HG03135 (cell line): ENCODE results near the gene MCC.

ENCODE experiments used
- ATAC-seq: cut with Tn5 transposase; IDR thresholded peaks from one replicate; pipeline ENCODE4 v1.9.1; 2021; ENCODE audit warnings: mild to moderate bottlenecking, moderate library complexity; ENCODE audit not compliant: unreplicated experiment

The MCC gene

GRCh38 chr5:113276001-113276400, 212.3 kb downstream of the MCC start:
- no peak for ATAC-seq

DNA sequence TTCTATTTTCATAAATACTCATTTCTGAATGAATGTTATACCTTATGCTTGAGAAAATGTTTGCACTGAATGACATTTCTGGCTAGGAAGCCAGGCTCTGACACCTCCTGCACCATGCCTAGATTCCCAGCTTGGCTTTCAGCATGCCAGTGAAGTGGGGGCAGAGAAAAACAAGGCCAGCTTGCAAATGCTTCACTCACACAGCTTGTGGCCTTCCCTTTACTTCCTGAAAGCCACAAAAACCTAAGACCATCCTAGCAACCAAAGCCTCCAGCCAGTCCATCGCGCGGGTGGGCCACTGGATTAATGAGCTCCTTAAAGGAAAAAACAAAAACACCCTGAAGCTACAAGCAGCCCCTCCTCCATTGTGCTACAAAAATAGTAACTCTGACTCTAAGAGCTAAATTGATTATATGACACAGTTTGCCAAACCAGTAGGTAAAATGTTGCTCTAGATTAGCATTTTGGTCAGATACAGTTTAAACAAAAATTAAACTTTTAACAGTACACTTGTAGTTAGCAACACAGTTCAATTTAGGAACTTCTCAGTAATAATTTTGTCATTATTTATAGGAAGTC, 213.3 kb downstream of the MCC start:
- ATAC-seq = no peak

- peak; percentile 60 for ATAC-seq
Observed at GRCh38 chr5:113273948-113274347, 214.3 kb downstream of the MCC start.

DNA sequence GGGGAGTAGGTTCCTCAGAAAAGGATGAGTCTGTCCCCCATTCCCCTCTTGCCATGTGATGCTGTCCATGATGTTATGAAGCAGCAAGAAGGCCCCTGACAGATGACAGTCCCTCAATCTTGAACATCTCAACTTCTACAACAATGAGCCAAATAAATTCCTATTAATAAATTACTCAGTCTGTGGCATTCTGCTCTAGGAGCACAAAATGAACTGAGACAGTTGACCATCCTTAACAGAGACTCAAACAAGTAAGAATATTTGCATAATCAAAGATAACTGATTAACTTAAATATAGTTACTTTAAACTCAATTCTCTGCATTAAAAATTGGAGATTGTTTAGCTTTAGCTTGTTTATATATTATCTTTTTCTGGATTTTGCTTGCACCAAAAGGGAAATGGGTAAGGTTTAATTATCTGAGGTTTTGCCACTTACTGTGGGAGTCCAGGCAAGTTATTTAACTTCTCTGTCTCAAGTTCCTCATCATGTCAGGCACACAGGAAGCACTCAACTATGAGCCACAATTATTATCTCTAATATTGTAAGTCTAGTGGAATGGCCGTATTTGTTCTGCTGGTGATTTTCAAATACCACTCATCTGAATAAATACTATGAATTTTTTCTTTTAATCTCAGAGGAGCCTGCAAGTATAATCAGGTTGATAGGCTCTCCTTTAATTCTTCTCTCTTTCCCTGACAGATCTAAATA, 216.4 kb downstream of the MCC start:
- peak; percentile 67 for ATAC-seq

DNA sequence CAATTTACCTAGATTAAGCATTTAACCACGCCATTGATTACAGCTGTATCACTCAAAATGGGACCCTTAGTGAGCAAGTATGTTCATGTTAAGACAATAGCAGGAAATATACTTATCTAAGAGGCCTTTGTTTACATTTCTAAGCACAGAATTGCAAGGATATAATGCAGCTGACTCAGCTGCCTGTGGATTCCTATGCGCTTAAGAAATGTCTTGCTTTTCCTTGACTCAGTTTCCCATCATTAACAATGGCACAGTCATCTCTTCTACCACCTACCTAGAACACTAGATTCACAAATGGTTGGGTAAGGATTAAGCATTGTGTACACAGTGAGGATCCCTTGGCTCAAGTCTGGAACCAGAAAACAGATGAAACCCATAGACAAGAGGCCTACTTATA, 217.2 kb downstream of the MCC start:
- ATAC-seq = no peak

- ATAC-seq = no peak
Observed at GRCh38 chr5:113270086-113270485, 218.2 kb downstream of the MCC start.

GRCh38 chr5:113269023-113269997, 218.9 kb downstream of the MCC start:
- no peak for ATAC-seq

- ATAC-seq = no peak
Observed at GRCh38 chr5:113268232-113268631, 220.0 kb downstream of the MCC start.

GRCh38 chr5:113267361-113267900, 220.8 kb downstream of the MCC start:
- no peak for ATAC-seq

- no peak for ATAC-seq
Observed at GRCh38 chr5:113266913-113267227, 221.4 kb downstream of the MCC start.

- no peak for ATAC-seq
Observed at GRCh38 chr5:113266227-113266912, 221.9 kb downstream of the MCC start.

DNA sequence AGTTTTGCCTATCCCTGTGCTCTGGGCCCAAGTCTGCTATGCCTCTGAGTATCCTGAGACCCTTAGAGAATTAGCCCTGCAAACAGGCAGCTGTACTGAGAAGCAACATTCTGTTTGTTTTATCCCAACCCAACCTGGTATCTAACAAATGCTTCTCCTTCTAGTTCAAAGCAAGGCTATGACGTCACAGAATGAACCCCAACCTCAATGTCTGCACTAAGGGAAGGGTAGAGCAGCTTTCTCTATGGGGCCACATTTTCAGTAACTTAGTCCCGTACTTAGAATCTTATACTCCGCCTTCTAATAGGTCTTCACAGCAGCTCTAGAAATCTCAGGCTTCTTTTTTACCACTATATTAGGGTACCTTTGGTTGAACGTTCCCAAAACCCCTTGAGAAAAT, 223.1 kb downstream of the MCC start:
- ATAC-seq = no peak

- ATAC-seq = no peak
Observed at GRCh38 chr5:113264046-113264445, 224.2 kb downstream of the MCC start.

DNA sequence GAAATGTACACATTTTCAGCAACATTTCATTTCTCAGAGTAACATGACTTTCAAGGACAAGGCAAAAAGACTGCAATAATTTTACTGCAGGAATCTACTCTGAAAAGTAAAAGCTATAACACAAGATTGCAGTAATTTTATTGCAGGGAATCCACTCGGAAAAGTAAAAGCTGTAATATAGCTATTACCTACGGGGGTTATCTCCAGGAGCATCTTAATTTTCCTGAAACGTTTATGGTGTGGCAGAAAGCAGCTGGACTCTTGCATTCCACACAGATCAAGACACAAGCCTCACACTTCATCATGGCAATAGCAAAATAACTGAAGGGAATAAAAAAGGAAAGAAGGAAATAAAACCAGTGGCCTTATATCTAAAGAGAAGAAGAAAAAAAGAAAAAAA, 224.7 kb downstream of the MCC start:
- ATAC-seq = no peak

- ATAC-seq = no peak
Observed at GRCh38 chr5:113262674-113263073, 225.6 kb downstream of the MCC start.

DNA sequence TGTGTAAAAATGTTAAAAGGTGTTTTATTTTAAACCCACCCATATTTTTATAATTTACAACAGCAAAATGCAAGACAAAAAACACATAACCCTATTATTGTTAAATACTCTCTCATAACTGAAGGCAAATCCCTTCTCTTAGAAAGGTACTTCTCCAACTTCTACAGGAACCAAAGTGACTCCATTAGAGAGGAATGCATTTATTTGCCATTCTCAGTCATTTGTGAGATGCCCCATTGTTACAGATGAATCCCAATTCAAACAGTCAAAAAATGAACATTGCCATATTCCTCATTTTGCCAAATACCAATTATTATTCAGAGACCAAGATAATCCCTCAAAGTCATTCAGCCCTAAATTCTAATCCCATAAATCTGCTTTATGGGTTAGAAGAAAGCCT, 229.2 kb downstream of the MCC start:
- ATAC-seq = no peak

- no peak for ATAC-seq
Observed at GRCh38 chr5:113257545-113257944, 230.7 kb downstream of the MCC start.

GRCh38 chr5:113256671-113257452, 231.4 kb downstream of the MCC start:
- ATAC-seq = no peak

DNA sequence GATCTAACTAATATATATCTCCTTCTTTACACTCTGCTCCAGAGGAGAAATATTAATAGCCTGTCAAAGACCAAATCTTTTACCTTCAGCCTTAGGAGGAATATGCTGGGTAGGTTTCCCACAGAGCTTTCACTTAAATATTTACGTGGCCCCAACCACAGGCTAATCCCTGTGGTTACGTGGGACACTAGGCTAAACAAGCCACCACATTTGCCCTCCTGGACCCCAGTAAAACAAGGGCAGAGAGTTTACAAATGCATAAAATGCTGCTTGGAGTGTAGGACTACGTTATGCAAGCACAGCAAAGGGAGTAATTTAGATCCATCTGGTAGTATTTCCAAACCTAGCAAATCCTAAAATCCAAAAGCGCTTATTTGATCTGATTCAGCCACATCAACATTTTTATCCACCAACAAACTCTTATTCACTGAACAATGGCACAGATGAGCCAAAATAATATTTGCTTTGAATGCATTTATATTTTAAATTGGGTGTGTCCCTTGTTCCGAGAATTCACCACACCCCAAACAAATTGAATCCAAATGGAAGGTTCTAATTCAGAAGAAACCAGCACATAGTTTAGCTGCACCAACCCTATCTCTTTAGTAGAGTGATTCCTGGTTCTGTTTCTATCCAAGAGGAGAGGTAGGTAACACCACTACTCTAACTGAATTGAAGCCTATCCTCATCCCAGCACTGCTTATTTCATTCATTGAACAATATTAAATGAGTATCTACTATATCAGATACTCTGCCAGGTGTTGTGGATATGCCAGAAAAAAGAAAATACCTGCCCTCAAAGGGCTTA, 232.5 kb downstream of the MCC start:
- no peak for ATAC-seq
